Measurements from ENCODE around the gene C14orf119.

Gene C14orf119

DNA sequence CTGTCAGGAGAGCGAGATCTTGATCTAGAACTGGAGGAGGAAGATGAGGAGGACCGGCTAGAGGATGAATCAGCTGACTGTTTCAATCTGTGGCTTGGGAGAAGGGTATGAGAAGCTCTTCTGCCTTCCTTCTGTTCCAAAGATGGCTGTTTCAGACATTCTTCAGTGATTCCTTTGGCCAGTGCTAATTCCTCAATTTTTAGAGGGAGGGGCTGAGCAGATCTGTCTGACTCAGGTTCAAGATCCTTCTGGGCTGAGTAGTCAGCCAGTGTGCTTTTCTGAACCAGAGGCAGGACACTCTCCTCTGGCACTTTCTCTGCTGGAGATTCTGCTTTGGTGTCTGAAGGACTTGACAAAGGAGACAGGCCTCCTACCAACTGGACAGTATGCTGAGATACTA is 15.6 kb upstream of the C14orf119 start:
- H4K20me1 ChIP-seq (ENCODE audit: insufficient read depth, low read length), result no peaks in the 10 kb centered on the region
- H3F3A ChIP-seq (ENCODE audit: insufficient read depth, low read length), result 0 out of 2 replicates have a peak, but pooled peaks cover 5% of the 10 kb centered on the region
- no peak overlapping the region for H3K4me3 ChIP-seq (ENCODE audit: low read depth, low read length, poor library complexity, severe bottlenecking)
- no peak overlapping the region for H2AFZ ChIP-seq (ENCODE audit: low read length)
- no peak overlapping the region for H3K4me2 ChIP-seq (ENCODE audit: low read length)
- no peaks in the 10 kb centered on the region for H3K9me2 ChIP-seq (ENCODE audit: low read depth, low read length)
- no peak overlapping the region for H3K27ac ChIP-seq (ENCODE audit: low read depth, low read length, poor library complexity, severe bottlenecking)
- no peaks in the 10 kb centered on the region for H3K79me2 ChIP-seq (ENCODE audit: insufficient read depth, low read length)
- no peak overlapping the region for H3K9ac ChIP-seq (ENCODE audit: low read length)
- peaks cover 97% of the 10 kb centered on the region for H3K36me3 ChIP-seq (ENCODE audit: insufficient read depth, low read length)
- H3K9me3 ChIP-seq (ENCODE audit: low read length), result no peaks in the 10 kb centered on the region
- no peaks in the 10 kb centered on the region for H3K4me1 ChIP-seq (ENCODE audit: insufficient read depth, low read length, severe bottlenecking)
- H3K27me3 ChIP-seq (ENCODE audit: insufficient read depth, low read length), result no peaks in the 10 kb centered on the region
- no peak for TF ChIP-seq EZH2 (IDR thresholded peaks at IDR 0.05; ENCODE audit: borderline replicate concordance, low read length)
- no peak for TF ChIP-seq CTCF (IDR thresholded peaks at IDR 0.05; ENCODE audit: low read length)

DNA sequence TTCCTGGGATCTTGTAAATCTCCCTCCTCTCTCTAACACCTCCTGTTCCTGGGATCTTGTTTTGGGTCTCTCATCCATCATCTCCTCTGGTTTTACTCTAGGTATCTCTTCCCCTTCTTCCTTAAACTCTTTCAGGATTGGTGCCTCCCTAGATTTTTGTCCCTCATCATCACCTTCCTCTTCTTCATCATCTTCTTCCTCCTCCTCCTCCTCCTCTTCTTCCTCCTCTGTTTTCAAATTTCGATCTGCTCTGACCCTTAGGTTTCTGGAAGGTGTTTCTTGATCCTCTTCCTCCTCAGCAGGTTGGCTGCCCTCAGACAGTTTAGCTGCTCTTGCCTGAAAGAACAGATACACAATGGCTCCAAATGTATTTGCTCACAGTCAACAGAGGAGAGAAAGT is 14.8 kb upstream of the C14orf119 start:
- Histone ChIP-seq H3K9me3 (ENCODE audit: low read length) (no peaks in the 10 kb centered on the region), H3K4me2 (ENCODE audit: low read length) (no peak overlapping the region), H3K36me3 (ENCODE audit: insufficient read depth, low read length) (peaks cover 97% of the 10 kb centered on the region), H3K4me1 (ENCODE audit: insufficient read depth, low read length, severe bottlenecking) (no peaks in the 10 kb centered on the region), H3K9me2 (ENCODE audit: low read depth, low read length) (no peaks in the 10 kb centered on the region), H2AFZ (ENCODE audit: low read length) (no peak overlapping the region), H3K9ac (ENCODE audit: low read length) (0 out of 2 replicates have a peak overlapping the region, but pooled peaks have one; percentile 16), H3K27ac (ENCODE audit: low read depth, low read length, poor library complexity, severe bottlenecking) (no peak overlapping the region), H3F3A (ENCODE audit: insufficient read depth, low read length) (0 out of 2 replicates have a peak, but pooled peaks cover 5% of the 10 kb centered on the region), H4K20me1 (ENCODE audit: insufficient read depth, low read length) (no peaks in the 10 kb centered on the region), H3K27me3 (ENCODE audit: insufficient read depth, low read length) (no peaks in the 10 kb centered on the region), H3K4me3 (ENCODE audit: low read depth, low read length, poor library complexity, severe bottlenecking) (no peak overlapping the region), H3K79me2 (ENCODE audit: insufficient read depth, low read length) (no peaks in the 10 kb centered on the region)
- TF ChIP-seq CTCF (IDR thresholded peaks at IDR 0.05; ENCODE audit: low read length) (no peak), EZH2 (IDR thresholded peaks at IDR 0.05; ENCODE audit: borderline replicate concordance, low read length) (no peak)

GRCh38 chr14:23085458-23085857 is 9.8 kb upstream of the C14orf119 start:
- Histone ChIP-seq H3K27ac (ENCODE audit: low read depth, low read length, poor library complexity, severe bottlenecking) (no peak overlapping the region), H3K9me3 (ENCODE audit: low read length) (no peaks in the 10 kb centered on the region), H4K20me1 (ENCODE audit: insufficient read depth, low read length) (no peaks in the 10 kb centered on the region), H3K4me1 (ENCODE audit: insufficient read depth, low read length, severe bottlenecking) (no peaks in the 10 kb centered on the region), H3K4me3 (ENCODE audit: low read depth, low read length, poor library complexity, severe bottlenecking) (no peak overlapping the region), H3K9ac (ENCODE audit: low read length) (no peak overlapping the region), H3K9me2 (ENCODE audit: low read depth, low read length) (no peaks in the 10 kb centered on the region), H3K27me3 (ENCODE audit: insufficient read depth, low read length) (no peaks in the 10 kb centered on the region), H2AFZ (ENCODE audit: low read length) (no peak overlapping the region), H3F3A (ENCODE audit: insufficient read depth, low read length) (no peaks in the 10 kb centered on the region), H3K79me2 (ENCODE audit: insufficient read depth, low read length) (no peaks in the 10 kb centered on the region), H3K4me2 (ENCODE audit: low read length) (no peak overlapping the region), H3K36me3 (ENCODE audit: insufficient read depth, low read length) (peaks cover 99% of the 10 kb centered on the region)
- TF ChIP-seq EZH2 (IDR thresholded peaks at IDR 0.05; ENCODE audit: borderline replicate concordance, low read length), result no peak
- no peak for TF ChIP-seq CTCF (IDR thresholded peaks at IDR 0.05; ENCODE audit: low read length)
